HG03469 (cell line): ENCODE data around the gene AHNAK.
"Not testable (repeated sequence)": the region's sequence is repeated elsewhere in the genome, so short reads cannot be mapped to it uniquely, and the experiment has no call there.

Experiments
- ATAC-seq: cut with Tn5 transposase; IDR thresholded peaks from one replicate; pipeline ENCODE4 v1.9.1; 2021; ENCODE audit warnings: mild to moderate bottlenecking, moderate library complexity, moderate number of reproducible peaks; ENCODE audit not compliant: unreplicated experiment

The AHNAK gene

GRCh38 chr11:62393061-62393611, 153.5 kb downstream of the AHNAK start:
- no peak for ATAC-seq

DNA sequence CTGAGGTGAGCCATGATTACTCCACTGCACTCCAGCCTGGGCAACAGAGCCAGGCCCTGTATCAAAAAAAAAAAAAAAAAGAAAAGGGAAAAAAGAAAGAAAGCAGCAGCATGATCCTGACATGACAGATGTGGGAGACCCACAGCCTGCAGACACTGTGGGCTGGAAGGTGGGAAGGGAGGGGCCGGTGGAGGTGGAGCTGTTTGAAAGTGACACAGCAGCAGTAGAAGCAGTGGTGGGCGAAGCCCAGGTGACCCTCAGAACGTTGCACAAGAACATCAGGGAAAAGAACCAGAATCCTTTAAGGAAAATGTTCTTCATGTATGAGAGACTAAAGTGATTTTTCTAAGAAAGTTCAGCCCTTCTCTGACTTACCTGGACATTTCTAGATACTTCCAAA, 154.1 kb downstream of the AHNAK start:
- no peak for ATAC-seq

GRCh38 chr11:62391642-62392425, 154.8 kb downstream of the AHNAK start:
- no peak for ATAC-seq

DNA sequence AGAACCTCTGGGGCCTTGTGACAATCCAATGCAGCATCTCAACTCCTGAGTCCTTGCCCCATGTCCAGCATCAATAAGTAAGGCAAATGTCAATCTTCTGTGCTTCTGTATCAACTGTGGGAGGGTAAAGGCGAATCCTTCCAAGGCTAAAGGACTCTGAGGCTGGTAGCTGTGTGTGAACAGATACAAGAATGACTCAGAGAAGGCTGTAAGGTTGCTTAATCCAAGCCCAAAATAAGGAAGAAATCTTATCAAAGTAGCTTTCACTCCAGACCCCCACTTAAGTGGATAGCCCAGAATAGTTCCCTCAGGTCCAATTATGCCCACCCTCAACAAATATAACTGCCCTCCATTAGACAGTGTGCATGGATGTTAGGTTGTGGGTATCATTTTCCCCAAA, 155.9 kb downstream of the AHNAK start:
- ATAC-seq, result no peak

- ATAC-seq, result no peak
Measured at GRCh38 chr11:62390237-62390636, 156.4 kb downstream of the AHNAK start.

DNA sequence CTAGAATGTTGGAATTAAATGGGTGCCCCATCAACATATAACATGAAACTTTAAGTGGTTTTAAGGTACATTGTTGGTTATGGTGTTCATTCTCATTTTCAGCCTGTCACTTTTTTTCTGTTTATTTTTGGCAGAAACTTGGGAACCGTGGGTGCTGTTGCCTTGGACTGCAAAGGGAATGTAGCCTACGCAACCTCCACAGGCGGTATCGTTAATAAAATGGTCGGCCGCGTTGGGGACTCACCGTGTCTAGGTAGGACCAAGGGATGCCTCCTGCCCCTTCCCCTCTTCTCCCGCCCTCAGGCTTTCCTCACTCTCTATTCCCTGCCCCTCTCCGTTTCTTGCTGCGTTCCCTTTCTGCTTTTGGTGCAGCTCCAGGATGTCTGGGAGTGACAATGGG, 157.6 kb downstream of the AHNAK start:
- no peak for ATAC-seq

DNA sequence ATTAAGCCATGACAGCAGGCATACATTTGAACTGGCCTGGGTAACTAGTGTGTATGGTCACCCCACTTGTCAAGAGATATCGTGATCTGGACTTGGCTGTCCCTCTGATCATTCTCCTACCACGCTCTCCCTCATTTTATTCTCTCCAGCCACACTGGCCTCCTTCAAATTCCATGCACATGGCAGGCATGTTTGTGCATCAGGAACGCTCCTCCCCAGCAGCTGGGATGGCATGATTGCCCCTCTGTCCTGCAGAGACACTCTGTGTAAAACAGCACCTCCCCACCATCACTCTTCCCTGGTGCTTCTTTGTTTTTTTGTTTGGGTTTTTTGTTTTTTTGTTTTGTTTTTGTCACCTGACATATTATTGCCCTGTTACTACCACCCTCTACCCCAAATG, 159.2 kb downstream of the AHNAK start:
- ATAC-seq, result no peak

- not testable (repeated sequence) for ATAC-seq
Measured at GRCh38 chr11:62386083-62386482, 160.5 kb downstream of the AHNAK start.

DNA sequence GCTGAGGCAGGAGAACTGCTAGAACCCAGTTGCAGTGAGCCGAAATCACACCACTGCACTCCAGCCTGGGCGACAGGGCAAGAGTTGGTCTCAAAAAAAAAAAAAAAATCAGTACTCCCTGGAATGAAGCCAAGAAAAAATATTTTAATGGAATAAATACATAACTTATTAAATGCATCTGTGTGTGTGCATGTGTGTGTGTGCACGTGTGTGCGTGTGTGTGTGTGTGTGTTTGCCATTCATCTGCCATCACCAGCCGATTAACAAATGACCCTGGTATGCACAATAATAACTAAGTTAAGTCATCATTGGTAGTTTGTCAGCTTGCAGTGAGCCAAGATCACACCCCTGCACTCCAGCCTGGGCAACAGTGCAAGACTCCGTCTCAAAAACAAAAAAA, 162.8 kb downstream of the AHNAK start:
- no peak for ATAC-seq
